T-helper 2 cell treated with Interferon-gamma antibody and Interleukin-4, amounts not matched to agents 100 ng/mL and 5 ng/mL, for 36 hours (primary cell): ENCODE measurements around the gene IGLL5. TPM values are rescaled to one million over a fixed set of nuclear protein-coding genes. Genes with fewer than 3 reads are reported as not detected.
"Not testable (repeated sequence)": the region's sequence is repeated elsewhere in the genome, so short reads cannot be mapped to it uniquely, and the experiment has no call there.

Experiments used
- intact Hi-C: fragments of 100-400 bp; cut with micrococcal nuclease; formaldehyde crosslinking; loops from one replicate; pipeline ENCODE4 v1.15.1; 2023
- total RNA-seq: library from RNA; stranded (reverse); gene quantifications from 2 replicates; pipeline ENCODE4 v1.2.3, GENCODE V29; 2022

IGLL5 gene
- total RNA-seq, 1 donor from 2014 or later: not detected

DNA sequence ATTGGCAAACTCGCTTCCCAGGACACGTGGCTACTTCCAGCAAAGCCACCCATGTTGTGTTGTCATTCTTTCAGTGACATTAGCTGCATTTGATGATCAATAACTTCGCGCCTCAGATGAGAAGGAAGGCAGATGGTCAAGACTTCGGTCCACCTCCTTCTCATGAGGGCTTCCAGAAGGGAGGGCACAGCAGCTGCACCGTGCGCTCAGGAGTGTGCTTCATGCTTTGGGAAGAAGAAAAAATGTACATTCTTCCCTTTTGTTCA lies 25.3 kb downstream of the IGLL5 start:
- intact Hi-C loops: no loop called here

DNA sequence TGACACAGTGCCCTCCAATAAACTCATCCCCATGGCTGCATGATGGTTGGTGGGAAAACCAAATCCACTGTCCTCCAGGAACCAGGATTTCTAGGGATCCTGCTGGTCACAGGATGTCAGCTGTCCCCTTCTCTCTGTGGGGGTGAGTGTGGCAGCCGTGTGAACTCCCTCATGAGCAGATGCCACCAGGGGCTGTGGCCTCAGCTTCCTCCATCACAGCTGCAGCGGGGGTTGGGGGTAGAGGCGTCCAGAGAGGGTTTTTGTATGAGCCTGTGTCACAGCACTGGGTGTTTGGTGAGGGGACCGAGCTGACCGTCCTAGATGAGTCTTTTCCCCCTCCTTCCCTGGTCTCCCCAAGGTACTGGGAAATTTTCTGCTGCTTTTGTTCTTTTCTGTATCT lies 26.4 kb downstream of the IGLL5 start:
- intact Hi-C loops: no loop called here

DNA sequence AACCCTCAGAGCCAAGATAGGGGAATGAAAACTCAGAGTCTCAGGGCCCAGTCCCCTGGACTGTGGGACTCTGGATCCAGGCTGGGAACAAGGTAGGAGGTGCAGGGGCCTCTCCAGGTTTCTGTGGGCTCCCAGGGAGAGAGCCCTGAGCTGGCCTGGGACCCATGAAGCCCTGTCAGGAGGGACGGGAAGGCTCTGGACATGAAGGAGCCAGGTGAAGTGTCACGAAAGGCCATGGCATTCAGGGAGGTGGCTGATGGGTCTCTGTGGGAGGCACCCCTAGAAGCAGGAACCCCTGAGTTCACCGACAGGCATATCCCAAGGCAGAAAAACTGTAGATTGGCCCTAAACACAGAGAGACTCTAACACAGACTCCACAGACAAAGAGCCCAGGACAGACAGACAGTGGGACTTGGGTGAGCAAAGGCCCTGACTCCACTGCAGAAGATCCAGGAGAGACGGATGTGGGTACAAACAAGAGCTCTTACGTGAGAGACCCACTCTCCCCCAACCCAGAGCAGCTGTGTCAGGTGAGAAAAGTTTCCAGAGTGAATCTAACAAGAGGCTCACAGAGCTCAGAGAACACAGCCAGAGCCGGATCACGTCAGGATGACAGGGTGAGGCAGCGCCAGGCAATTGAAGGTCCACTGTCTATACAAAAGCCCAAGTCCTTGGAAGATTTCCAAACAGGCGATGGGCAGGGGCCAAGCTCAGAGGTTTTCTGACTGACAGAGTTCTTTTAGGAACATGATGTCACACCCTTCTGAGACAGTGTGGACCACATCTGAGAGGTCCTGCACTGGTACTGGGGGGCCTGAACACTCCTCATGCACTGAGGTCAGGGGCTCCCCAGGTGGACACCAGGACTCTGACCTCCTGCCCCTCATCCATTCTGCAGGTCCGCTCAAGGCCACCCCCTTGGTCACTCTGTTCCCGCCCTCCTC lies 27.4 kb downstream of the IGLL5 start:
- intact Hi-C loops: no loop called here

DNA sequence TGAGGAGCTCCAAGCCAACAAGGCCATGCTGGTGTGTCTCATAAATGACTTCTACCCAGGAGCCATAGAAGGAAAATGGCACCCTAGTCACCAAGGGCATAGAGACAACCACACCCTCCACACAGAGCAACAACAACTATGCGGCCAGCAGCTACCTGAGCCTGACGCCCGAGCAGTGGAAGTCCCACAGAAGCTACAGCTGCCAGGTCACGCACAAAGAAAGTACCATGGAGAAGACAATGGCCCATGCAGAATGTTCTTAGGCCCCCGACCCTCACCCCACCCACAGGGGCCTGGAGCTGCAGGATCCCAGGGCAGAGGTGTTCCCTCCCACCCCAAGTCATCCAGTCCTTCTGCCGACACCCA lies 28.0 kb downstream of the IGLL5 start:
- intact Hi-C loops: no loop called here

DNA sequence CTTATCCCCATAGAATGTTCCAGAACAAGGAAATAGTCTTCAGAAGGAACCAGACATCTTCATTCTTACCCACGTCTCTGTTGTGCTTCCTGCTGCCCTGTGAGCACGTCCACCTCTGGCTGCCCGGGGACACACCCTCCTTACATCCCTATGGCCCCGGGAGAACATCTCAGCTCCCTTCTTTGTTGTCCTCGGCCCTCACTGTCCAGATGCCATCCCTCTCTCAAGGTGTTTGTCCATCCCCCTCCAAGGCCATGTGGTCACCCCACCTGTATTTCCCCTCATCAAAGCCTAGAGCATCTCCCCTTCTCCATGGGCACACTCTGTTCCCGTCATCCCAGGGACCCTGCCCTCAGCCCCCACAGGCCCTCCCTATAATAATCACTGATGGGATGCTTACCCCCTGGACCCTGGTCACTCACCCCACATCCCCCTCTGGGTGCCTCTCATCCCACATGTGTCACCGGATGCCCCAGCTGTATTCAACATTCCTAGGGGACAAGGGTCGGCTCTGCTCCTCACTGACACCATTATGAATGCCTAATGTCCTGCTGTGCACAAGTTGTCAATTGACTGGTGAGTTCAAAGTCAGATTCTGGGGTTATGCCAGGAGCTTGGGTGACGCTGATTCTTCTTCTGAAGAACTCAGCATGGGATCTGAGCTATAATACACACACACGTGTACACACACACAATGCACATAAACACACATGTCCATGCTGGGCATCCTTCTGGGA lies 28.8 kb downstream of the IGLL5 start:
- intact Hi-C loops: no loop called here

DNA sequence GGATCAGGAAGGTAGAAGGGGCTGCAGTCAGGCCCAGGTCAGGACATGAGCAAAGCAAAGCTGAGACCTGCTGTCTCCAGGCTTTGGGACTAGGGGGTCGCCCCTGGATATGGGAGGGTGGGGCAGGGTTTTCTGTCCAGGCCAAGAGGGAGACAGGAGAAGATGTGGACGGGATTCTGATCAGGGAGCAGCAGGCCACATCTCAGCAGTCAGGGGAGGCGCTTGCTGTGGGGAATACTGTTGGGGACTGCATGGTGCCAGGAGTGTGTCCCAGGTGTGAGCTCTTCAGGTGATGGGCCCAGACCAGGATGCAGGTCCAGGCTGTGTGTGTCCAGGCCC lies 29.3 kb downstream of the IGLL5 start:
- intact Hi-C loops: no loop called here

DNA sequence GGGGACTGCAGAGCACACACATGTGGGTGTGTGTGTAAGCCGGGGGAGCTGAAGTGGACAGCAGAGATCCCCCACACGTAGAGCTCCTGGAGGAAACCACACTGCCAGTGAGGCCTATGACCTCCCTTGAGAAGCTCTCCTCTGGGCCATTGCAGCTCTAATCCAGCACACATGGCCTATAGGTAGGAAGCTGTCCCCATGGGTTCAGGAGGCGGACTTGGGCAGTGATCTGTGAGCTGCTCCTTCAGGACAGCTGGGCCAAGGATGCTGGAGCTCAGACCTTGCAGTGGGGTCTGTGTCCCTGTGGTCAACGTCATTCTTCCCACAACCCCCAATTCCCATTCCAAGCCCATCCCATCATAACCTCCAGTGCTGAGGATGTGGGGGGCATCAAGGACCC lies 29.8 kb downstream of the IGLL5 start:
- intact Hi-C loops: no loop called here

DNA sequence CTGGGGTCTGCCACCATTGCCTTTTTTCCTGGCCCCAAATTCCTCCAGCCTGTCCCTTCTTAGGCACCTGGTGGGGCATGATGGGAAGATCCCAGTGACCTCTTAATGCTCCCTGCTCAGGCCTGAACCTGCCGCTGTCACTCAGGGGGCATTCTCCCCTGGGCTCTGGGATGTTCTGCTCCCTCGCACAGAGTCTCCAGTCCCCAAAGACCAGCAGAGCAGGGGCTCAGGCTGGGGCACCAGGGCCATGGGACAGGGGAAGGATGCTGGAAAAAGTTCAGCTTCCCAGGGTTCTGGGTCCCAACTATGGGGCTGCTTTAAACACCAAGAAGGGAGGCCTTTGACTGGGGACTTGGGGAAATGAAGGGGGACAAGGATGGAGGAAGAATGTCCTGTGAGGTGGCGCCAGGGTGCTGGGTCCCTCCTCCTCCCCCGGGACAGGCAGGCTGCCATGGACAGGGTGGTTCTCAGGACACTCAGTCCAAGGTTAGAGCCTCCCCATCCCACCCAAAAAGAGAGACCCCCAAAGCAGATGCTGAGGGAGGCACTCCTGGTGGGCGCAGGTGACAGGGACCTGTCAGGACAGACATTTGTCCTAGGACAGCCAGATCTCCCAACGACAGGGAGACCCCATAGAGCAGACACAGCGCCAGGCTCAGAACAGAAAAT lies 30.8 kb downstream of the IGLL5 start:
- intact Hi-C loops: no loop called here

DNA sequence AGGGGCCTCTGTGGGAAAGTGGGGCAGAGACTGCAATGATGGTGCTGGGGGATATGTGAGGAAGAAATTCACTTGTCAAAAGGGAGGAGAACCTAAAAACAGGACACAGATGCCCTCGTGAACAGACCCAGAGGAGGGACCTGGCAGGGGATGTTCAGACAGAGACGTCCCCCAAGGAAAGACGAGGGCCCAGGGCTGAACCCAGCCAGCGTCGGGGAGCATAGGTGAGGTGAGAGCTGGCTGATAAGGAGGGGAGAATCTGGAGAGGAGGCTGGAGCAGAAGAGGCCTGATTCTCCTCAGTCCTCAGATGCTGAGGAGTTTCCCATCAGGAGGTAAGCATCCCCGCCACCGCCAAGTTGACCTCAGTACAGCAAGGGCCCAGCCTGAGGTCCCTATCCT lies 31.4 kb downstream of the IGLL5 start:
- intact Hi-C loops: no loop called here

DNA sequence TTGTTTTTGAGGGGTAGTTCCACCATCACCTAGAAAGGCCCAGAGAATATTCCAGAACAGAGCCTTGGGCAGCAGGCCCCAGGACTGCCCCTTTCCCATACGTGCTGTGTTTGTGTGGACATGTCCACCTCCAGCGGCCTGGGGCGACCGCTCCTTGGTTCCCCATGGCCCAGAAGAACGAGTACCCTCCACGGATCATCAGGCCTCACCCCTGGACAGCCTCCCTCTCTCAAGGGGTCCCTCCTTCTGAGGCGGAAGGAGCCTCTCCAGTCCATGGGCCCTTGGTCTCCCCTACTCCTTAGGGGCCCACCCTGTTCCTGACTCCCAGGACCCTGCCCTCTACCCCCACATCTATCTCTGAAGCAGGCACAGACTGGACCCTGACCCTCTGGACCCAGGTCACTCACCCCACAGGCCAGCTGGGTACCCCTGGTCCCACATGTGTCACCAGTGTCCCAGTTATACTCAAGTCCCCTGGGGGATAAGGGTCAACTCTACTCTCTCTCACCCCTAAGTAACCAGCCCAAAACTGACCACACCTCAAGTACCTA lies 32.6 kb downstream of the IGLL5 start:
- intact Hi-C loops: no loop called here

DNA sequence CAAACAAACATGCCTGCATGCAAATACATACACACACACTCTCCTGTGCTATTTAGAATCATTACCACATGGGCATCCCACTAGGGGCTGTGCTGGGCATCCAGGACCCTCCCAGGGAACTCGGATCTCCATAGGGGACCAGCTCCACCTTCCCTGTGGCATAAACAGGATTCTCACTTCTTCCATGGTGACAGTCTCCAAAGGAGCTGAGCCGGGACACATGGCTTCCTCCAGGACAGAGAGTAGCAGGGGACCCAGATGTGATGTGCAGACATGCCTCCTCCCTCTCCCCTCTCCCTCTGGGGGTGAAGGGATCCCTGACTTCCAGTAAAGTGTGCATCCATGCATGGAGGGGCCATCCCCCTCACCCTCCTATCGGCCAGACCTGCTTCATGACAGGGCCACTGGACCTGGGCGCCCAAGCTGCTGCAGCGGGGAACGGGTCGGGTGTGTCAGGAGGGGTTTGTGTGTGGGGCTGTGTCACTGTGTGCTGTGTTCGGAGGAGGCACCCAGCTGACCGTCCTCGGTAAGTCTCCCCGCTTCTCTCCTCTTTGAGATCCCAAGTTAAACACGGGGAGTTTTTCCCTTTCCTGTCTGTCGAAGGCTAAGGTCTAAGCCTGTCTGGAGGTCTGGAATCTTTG lies 33.4 kb downstream of the IGLL5 start:
- intact Hi-C loops: no loop called here

DNA sequence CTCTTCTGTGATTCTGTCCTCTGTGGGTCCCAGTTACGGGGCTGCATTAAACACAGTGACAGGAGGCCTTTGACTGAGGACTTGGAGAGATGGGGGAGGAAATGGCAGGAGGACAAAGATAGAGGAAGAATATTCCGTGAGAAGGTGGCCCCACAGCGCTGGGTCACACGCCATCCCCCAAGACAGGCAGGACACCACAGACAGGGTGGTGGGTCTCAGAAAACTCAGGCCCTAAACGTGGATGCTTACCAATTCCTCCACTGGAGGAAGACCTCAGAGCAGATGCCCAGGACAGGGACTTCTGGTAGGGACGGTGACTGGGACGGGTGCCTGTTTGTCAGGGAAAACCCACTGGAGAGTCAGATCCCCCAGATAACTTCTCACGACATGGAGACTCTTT lies 34.0 kb downstream of the IGLL5 start:
- intact Hi-C loops: no loop called here

DNA sequence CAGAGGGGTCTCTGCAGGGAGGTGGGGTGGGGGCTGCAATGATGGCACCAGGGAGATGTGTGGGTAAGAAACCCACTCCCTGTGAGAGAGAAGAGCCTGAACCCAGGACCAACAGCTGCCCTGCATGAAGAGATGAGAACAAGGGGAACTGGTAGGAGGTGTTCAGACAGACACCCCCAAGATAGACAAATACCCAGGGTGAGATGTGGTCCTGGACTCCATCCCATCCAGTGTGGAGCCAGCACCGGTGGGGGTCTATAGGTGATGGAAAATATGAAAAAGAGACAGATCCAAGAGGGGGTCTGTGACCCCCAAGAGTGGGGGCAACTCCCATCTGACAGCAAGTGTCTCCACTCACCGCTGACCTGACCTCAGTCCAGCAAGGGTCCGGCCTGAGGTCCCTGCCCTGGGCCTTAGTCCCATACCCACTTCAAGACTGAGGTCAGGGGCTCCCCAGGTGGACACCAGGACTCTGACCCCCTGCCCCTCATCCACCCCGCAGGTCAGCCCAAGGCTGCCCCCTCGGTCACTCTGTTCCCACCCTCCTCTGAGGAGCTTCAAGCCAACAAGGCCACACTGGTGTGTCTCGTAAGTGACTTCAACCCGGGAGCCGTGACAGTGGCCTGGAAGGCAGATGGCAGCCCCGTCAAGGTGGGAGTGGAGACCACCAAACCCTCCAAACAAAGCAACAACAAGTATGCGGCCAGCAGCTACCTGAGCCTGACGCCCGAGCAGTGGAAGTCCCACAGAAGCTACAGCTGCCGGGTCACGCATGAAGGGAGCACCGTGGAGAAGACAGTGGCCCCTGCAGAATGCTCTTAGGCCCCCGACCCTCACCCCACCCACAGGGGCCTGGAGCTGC lies 34.7 kb downstream of the IGLL5 start:
- intact Hi-C loops: not testable (repeated sequence)

DNA sequence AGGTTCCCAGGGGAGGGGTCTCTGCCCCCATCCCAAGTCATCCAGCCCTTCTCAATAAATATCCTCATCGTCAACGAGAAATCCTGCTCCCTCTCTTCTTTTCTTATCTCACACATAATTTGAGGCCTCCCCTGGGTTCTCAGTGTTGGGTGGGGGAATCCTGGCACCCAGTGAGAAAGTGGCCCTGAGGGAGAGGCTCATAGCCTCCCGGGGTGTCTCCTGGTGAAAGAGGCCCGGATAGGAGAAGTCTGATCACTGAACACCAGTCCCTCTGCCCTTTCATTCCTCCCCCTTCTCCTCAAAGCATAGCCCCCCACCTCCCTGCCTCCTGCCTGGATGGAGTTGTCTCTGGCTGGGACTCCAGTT lies 35.3 kb downstream of the IGLL5 start:
- intact Hi-C loops: no loop called here

DNA sequence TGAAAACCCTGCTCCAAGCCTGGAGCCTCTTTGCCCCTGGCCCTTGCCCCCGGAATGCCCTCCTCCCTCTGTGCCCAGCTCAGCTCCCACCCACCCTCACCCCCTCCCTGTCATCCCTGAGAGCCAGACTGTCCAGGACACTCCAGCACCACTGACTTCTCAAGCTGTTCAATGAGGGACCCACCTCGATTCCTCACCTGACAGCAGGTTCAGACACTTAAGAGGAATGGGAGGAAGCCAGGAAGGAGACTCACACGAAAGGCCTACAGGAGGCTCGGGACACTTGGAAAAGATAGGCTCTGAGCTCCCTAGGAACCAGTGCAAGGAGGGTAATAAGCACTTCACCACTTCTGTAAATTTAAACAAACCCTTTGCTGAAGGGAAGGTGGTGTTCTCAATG lies 35.8 kb downstream of the IGLL5 start:
- intact Hi-C loops: no loop called here

DNA sequence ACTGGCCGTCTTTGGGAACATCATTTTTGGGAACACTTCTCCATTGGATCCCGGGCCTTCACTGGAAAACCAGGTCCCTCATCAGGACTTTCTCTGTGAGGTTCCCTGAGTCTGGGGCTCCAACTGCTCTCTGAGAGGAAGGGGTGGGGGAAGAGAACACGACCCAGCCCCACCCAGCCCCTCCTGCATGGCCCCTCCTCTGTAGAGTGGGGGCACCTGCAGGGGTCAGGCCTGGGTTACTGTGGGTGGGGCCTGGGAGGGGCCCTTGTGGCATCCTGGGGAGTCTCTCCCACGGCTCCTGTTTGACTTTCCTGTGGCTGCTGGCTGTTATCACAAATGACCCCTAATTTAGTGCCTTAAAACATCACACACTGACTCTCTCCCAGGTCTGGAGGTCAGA lies 36.3 kb downstream of the IGLL5 start:
- intact Hi-C loops: no loop called here

DNA sequence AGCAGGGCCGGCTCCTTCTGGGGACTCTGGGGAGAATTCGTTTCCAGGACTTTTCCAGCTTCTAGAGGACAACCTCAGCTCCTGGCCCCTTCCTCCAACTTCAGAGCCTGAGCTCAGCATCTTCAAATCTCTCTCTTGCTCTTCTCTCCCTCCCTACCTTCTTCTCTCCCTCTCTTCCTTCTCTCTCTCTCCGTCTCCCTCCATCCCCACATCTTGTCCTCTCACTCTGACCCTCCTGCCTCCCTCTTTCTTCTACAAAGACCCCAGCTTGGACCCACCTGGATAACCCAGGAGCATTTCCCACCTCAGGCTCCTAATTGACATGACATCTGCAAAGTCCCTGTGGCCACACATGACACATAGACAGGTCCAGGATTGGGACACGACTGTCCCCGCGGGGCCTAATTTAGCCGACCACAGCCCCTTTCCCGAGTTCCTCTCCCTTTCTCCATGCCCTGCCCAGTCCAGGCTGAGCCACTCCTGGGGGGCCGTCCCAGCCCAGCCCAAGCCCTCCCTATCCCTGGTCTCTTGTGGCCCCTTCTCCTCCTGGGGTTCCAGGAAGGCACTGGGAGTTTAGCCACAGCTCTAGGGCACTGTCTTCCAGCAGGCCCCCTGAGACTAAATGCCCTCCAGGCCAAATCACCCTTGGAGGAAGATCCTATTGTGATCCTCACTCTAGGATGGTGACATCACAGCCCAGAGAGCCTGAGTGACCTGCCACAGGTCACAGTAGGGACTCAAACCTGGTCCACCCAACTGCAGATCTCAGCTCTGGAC lies 36.9 kb downstream of the IGLL5 start:
- intact Hi-C loops: no loop called here

DNA sequence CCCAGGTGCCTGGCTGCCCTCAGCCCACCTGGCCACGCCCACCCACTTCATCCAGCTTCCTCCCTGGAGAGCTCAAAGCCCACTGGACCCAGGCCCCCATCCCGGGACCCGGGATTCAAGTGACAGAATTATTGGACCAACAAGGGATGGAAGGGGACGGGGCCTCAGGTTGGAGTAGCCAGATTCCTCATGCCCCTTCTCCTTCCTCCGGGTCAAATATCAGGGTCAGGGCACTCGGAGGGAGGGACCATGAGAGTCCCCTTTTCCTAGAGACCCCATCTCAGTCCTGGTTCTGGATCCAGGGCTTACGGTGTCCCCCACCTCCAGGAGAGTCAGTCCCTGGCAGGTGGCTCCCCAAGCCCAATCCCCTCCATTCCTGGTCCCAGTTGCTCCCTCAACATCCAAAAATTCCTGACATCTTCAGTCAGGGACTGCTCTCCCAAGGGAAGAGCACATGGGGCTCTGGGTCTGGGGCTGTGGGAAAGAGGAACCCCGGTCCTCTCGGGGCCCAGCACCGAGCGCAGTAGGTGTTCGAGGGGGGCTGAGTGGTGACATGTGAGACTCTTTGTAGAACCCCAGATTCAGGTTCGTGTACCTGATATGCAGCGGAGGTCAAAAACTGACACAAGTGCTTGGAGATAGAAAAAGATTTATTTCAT lies 37.7 kb downstream of the IGLL5 start:
- intact Hi-C loops: no loop called here

DNA sequence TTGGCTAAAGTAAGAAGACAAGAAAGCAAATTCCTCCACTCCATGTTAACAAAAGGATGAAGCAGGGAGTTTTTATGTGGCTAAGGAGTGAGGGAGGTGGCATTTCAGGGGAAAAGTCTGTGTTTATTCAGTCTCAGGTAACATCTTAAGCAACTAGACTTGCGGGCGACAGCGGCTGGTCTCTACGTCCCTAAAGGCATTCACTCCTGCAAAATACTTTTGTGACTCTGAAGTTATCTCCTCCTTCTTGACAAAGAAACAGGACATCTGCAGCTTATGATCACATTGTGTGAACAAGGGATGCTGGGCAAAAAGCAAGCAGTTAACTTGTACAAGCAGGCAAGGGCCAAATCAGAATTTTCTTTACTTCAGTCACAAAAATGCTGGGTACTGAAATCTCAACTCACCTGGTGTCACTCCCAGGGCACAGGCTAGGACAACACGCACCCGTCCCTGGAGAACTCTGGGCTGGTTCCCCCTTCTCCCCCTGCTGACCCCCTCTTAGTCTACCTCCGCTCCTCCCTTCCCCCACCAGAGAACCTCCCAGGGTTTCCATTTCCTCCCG lies 38.3 kb downstream of the IGLL5 start:
- intact Hi-C loops: no loop called here
